HEK293 (cell line): ENCODE results near the gene ROBO1.
A peak's percentile ranks its signal among the peaks of the same experiment; 100 is the strongest.

ENCODE experiments used
- CTCF ChIA-PET: fragments of 350-600 bp; formaldehyde crosslinking; extraction: SDS; loops from one replicate; lab custom pipeline; 2021; ENCODE audit warnings: antibody characterized with exemption; lab: Yijun Ruan, JAX
- POLR2A ChIA-PET: fragments of 300-600 bp; formaldehyde crosslinking; extraction: SDS; loops from one replicate; lab custom pipeline; 2020; ENCODE audit warnings: antibody characterized with exemption, inconsistent platforms; lab: Yijun Ruan, JAX
- H3K27ac ChIP-seq: fragments of 200-500 bp; sonication (Bioruptor generic); 2 replicates; pipeline ENCODE4 v1.5.1; 2014; ENCODE audit warnings: low read depth, low read length, control low read depth, inconsistent platforms; ENCODE audit errors: extremely low read depth
- H3K36me3 ChIP-seq, 2 experiments: fragments of 200-500 bp in 1 of 2; sonication (Bioruptor generic) in 1 of 2; 1 replicate in 1 of 2; 2 replicates in 1 of 2; pipeline ENCODE4 v1.5.1; 2014 to 2017; ENCODE audit warnings: inconsistent platforms in 2 of 2, low read length in 2 of 2; ENCODE audit not compliant: control insufficient read depth in 2 of 2, insufficient read depth in 1 of 2
- H3K4me1 ChIP-seq: fragments of 200-500 bp; sonication (Bioruptor generic); 2 replicates; pipeline ENCODE4 v1.5.1; 2014; ENCODE audit warnings: mild to moderate bottlenecking, low read length, inconsistent platforms; ENCODE audit not compliant: control insufficient read depth, insufficient read depth
- H3K4me3 ChIP-seq: 2 replicates; pipeline ENCODE4 v1.5.1; 2011; ENCODE audit warnings: low read depth, mild to moderate bottlenecking, control low read depth, low read length, moderate library complexity
- H3K9me3 ChIP-seq: fragments of 200-500 bp; sonication (Bioruptor generic); 2 replicates; pipeline ENCODE4 v1.5.1; 2014; ENCODE audit warnings: low read depth, low read length, inconsistent platforms; ENCODE audit not compliant: control insufficient read depth, insufficient read depth
- AEBP2 ChIP-seq: fragments of 450-650 bp; formaldehyde crosslinking; IDR thresholded peaks from 2 replicates; pipeline ENCODE4 v1.5.1; 2016; ENCODE audit warnings: missing biosample characterization, missing genetic modification characterization, borderline replicate concordance
- HIC1 ChIP-seq: fragments of 450-650 bp; formaldehyde crosslinking; IDR thresholded peaks from 2 replicates; pipeline ENCODE4 v1.5.1; 2016; ENCODE audit warnings: missing biosample characterization, missing genetic modification characterization
- HOXC10 ChIP-seq: sonication (generic); formaldehyde crosslinking; IDR thresholded peaks from 2 replicates; pipeline ENCODE4 v1.8.1; 2023; ENCODE audit warnings: mild to moderate bottlenecking, missing genetic modification reagents
- KLF10 ChIP-seq: fragments of 450-650 bp; IDR thresholded peaks from 2 replicates; pipeline ENCODE4 v1.5.1; 2018; ENCODE audit warnings: missing biosample characterization, mild to moderate bottlenecking, missing genetic modification characterization
- KLF9 ChIP-seq: fragments of 450-650 bp; formaldehyde crosslinking; IDR thresholded peaks from 2 replicates; pipeline ENCODE4 v1.5.1; 2016; ENCODE audit warnings: missing biosample characterization, missing genetic modification characterization, low read depth
- PRDM6 ChIP-seq: fragments of 450-650 bp; formaldehyde crosslinking; IDR thresholded peaks from 2 replicates; pipeline ENCODE4 v1.5.1; 2017; ENCODE audit warnings: missing biosample characterization, missing genetic modification characterization
- SETDB1 ChIP-seq: IDR thresholded peaks from one replicate; pipeline ENCODE4 v1.6.1; 2017; ENCODE audit warnings: mild to moderate bottlenecking, low read length, moderate library complexity, mixed read lengths; ENCODE audit not compliant: insufficient read length
- TRIM28 ChIP-seq: IDR thresholded peaks from 2 replicates; pipeline ENCODE4 v1.6.1; 2011; ENCODE audit warnings: low read length, control low read depth, borderline replicate concordance
- YY1 ChIP-seq: fragments of 450-650 bp; formaldehyde crosslinking; IDR thresholded peaks from 2 replicates; pipeline ENCODE4 v1.5.1; 2018; ENCODE audit warnings: missing biosample characterization, missing genetic modification characterization
- ZBTB17 ChIP-seq: fragments of 450-650 bp; formaldehyde crosslinking; IDR thresholded peaks from 2 replicates; pipeline ENCODE4 v1.5.1; 2016; ENCODE audit warnings: missing biosample characterization, missing genetic modification characterization
- ZBTB44 ChIP-seq: fragments of 450-650 bp; IDR thresholded peaks from 2 replicates; pipeline ENCODE4 v1.5.1; 2018; ENCODE audit warnings: missing biosample characterization, mild to moderate bottlenecking, missing genetic modification characterization
- ZNF184 ChIP-seq: fragments of 450-650 bp; IDR thresholded peaks from 2 replicates; pipeline ENCODE4 v1.5.1; 2018; ENCODE audit warnings: missing biosample characterization, mild to moderate bottlenecking, missing genetic modification characterization
- ZNF426 ChIP-seq: fragments of 450-650 bp; formaldehyde crosslinking; IDR thresholded peaks from 2 replicates; pipeline ENCODE4 v1.5.1; 2017; ENCODE audit warnings: missing biosample characterization, missing genetic modification characterization, mild to moderate bottlenecking, inconsistent platforms, moderate library complexity
- ZNF529 ChIP-seq: fragments of 450-650 bp; formaldehyde crosslinking; IDR thresholded peaks from 2 replicates; pipeline ENCODE4 v1.5.1; 2017; ENCODE audit warnings: missing genetic modification characterization, missing biosample characterization; ENCODE audit not compliant: insufficient replicate concordance
- ZNF626 ChIP-seq: fragments of 450-650 bp; sonication (Bioruptor Pico); formaldehyde crosslinking; IDR thresholded peaks from 2 replicates; pipeline ENCODE4 v1.5.1; 2018; ENCODE audit warnings: missing biosample characterization, missing genetic modification characterization, inconsistent platforms

The ROBO1 gene

GRCh38 chr3:79052054-79052681 lies 715.6 kb downstream of the ROBO1 start:
- CTCF ChIA-PET: no interaction called here
- POLR2A ChIA-PET: no interaction called here
- no peak overlapping the region for H3K4me3 ChIP-seq
- no peaks in the 10 kb centered on the region for H3K9me3 ChIP-seq
- H3K4me1 ChIP-seq: no peaks in the 10 kb centered on the region
- no peaks in the 10 kb centered on the region for H3K36me3 ChIP-seq
- TF ChIP-seq ZNF626 (tag by site-specific recombination) (0 out of 2 replicates have a peak, but pooled peaks have one; percentile 34), TRIM28 (peak; percentile 97), ZNF529 (tag by site-specific recombination) (no peak), ZNF184 (tag by site-specific recombination) (0 out of 2 replicates have a peak, but pooled peaks have one; percentile 23), SETDB1 (peak; percentile 97)
- H3K27ac ChIP-seq: no peak overlapping the region

- POLR2A ChIA-PET: no interaction called here
- CTCF ChIA-PET: no interaction called here
- no peak for TF ChIP-seq ZNF426 (tag by site-specific recombination)
- TF ChIP-seq KLF10 (tag by site-specific recombination): no peak
- no peak for TF ChIP-seq YY1 (tag by site-specific recombination)
- no peak for TF ChIP-seq HOXC10 (CRISPR knock-in tag)
- TF ChIP-seq ZBTB44: no peak
- no peak for TF ChIP-seq SETDB1
- no peak for TF ChIP-seq HIC1 (tag by site-specific recombination)
- no peak for TF ChIP-seq KLF9 (tag by site-specific recombination)
- no peak for TF ChIP-seq ZBTB17
- no peak for TF ChIP-seq PRDM6 (tag by site-specific recombination)
- TF ChIP-seq AEBP2 (tag by site-specific recombination): no peak
- Histone ChIP-seq H3K4me3 (no peak overlapping the region), H3K36me3 (no peaks in the 10 kb centered on the region), H3K9me3 (no peaks in the 10 kb centered on the region), H3K27ac (no peak overlapping the region), H3K4me1 (no peaks in the 10 kb centered on the region)
Observed at GRCh38 chr3:79047581-79047980, 720.2 kb downstream of the ROBO1 start.
